Posterior cingulate gyrus (tissue), 11 donors: ENCODE data around the gene AMY2B.
"Not testable (repeated sequence)": the region's sequence is repeated elsewhere in the genome, so short reads cannot be mapped to it uniquely, and the experiment has no call there.

Experiments used
- DNase-seq, 10 donors: peaks; one replicate each; pipeline versions ENCODE4 v3.0.0 to v3.0.0-alpha.2; 2020 to 2021; ENCODE audit warnings: mixed read lengths in 3 of 10
- intact Hi-C: fragments of 100-400 bp; cut with DNase I; formaldehyde crosslinking; loops from one replicate; pipeline ENCODE4 v1.15.1; 2023

Gene AMY2B

GRCh38 chr1:103571289-103571688 is at the start of gene AMY2B:
AMY2B (plus strand) TSS chr1:103571589; CDS start chr1:103571603, 14 bp downstream.
- DNase-seq, intact Hi-C loops: not testable (repeated sequence)

GRCh38 chr1:103523346-103523745 is 48.0 kb upstream of the AMY2B start:
- no peak for DNase-seq
- intact Hi-C loops, result no loop called here

DNA sequence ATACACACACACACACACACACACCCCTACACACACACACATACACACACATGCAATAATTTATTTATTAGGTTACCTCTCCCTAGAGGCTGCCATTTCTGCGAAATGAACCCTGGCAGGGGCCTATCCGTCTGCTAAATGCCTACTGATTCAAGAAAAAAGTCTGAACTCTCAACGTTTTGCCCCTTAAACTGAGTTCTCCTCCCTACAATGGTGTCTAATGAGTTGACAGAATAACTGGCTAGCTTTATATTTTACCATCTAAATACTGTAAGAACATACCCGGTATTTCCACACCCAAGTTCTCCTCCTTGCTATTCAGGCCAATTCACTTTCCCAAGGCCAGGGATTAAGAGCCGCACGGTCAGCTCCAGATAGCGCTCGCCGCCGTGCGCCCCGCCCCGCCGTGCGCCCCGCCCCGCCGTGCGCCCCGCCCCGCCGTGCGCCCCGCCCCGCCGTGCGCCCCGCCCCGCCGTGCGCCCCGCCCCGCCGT is 46.2 kb upstream of the AMY2B start:
- DNase-seq, result peak in 1 of 10 donors; percentile 2
- intact Hi-C loops, result no loop called here

- intact Hi-C loops, result no loop called here
- DNase-seq, result peak; percentile 77 to 98 (median 92)
These were observed 45.5 kb upstream of the AMY2B start, which contains the start of gene RNPC3 for GRCh38 chr1:103525607-103526507. RNPC3 (plus strand) TSS chr1:103525699; CDS start chr1:103526071, 372 bp downstream.

DNA sequence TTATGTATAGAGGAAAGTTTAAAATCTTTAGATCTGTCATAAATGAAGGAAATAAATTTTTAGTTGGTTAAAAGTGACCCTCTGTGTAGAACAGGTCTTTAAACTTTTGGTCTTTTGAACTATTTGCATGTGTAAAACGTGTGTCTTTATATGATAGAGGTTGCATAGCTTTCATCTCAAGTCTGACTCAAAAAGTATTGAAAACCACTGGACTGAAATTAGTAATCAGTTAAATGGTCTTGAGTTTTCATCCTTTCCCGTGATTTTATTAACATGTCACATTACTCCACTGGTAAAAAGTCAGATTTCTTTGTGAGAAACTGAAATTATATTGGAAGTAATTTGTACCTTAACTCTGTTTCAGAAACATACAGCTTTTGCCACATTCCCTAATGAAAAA is 44.1 kb upstream of the AMY2B start:
- intact Hi-C loops, result no loop called here

GRCh38 chr1:103529746-103530145 is 41.6 kb upstream of the AMY2B start:
- DNase-seq, result peak in 1 of 10 donors; percentile 51
- intact Hi-C loops, result no loop called here

More for the DNA sequence above, 44.1 kb upstream of the AMY2B start:
- DNase-seq, result no peak

DNA sequence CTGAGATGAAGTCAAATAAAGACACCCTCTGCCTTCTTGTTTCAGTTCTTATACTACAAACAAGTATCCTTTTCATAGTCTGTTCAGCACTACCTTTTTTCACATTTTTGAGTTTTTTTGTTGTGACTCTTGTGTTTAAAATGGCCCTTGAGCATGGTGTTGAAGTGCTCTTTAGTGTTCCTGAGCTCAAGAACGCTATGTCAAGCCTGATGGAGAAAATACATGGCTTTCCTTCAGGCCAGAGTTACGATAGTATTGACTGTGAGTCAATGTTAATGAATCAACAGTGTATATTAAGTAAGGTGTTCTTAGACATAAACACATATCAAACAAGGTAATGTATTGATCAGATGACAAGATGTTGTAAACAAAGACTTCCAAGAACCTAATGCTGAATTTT is 33.2 kb upstream of the AMY2B start:
- intact Hi-C loops, result no loop called here
- no peak for DNase-seq

DNA sequence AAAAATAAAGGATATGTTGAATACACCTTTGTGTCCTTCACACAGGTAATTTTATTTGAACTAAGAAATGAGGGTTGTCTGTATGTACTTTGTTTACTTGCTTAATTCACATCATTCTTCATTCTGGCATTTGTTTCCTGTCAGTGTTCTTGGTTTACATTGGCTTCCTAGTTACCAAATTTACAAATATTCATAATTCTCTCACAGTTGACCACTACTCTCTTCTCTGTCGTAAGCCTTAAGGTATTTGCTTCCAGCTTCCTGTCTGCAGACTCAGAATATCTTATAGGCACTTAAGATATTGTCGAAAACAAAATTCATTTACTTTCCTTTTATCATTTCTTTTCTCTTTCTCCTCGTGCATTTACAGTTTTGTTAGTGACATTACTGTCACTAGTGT is 30.0 kb upstream of the AMY2B start:
- intact Hi-C loops, result no loop called here

GRCh38 chr1:103546496-103546895 is 24.9 kb upstream of the AMY2B start:
- no peak for DNase-seq
- intact Hi-C loops, result no loop called here

More for the DNA sequence above, 30.0 kb upstream of the AMY2B start:
- DNase-seq, result no peak

- intact Hi-C loops, result no loop called here
- peak in 1 of 10 donors; percentile 66 for DNase-seq
These were observed 23.5 kb upstream of the AMY2B start for GRCh38 chr1:103547840-103548239.

GRCh38 chr1:103560427-103560826 is 11.0 kb upstream of the AMY2B start:
- DNase-seq, result no peak
- intact Hi-C loops, result no loop called here

DNA sequence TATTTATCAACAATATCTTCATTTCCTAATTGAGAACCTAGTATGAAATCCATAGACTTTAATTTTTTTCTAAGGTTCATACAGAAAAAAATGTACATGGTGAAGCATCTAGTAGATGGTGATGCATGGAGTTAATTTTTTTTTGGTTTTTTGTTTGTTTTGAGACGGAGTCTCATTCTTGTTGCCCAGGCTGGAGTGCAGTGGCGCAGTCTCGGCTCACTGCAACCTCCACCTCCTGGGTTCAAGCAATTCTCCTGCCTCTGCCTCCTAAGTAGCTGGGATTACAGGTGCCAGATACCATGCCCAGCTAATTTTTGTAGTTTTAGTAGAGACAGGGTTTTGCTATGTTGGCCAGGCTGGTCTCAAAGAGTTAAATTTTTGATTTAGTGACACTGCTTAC is 10.3 kb upstream of the AMY2B start:
- intact Hi-C loops, result not testable (repeated sequence)

DNA sequence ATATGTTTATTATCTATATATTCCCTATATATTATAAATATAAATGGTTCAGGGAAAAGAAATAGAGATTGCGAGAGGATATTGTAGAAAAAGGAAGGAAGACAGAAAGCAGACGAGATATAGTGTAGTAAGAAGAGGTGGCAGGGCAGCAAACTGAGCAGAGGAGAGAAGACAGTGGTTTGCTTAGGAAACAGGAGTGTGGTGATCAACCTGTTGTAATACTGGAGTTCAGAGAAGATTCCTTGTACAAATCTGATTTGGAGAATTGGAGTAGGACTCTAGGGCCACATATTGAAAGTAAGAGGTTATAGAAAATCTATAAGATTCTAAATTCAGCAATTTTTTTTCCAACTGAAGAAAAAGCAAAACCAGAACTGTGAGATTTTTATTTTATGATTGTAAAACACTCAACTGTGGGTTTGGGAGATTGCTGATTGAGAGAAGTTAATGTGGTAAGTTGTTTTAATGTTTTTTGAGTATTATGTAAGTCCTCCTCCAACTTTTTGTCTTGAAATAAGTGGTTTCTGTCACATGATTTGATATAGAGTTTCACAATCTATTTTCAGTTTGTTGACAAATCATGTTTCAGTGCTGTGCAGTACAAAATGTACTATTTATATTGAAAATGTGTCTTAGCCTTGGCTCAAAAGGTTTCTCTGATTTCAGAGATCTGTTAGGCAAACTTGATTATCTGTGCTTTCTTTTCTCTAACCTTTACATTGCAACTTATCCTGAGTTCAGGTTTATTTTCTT is 9.6 kb upstream of the AMY2B start:
- DNase-seq, result no peak
- intact Hi-C loops, result no loop called here

More for the DNA sequence above, 10.3 kb upstream of the AMY2B start:
- not testable (repeated sequence) for DNase-seq

GRCh38 chr1:103563056-103563455 is 8.3 kb upstream of the AMY2B start:
- intact Hi-C loops, result no loop called here
- no peak for DNase-seq

DNA sequence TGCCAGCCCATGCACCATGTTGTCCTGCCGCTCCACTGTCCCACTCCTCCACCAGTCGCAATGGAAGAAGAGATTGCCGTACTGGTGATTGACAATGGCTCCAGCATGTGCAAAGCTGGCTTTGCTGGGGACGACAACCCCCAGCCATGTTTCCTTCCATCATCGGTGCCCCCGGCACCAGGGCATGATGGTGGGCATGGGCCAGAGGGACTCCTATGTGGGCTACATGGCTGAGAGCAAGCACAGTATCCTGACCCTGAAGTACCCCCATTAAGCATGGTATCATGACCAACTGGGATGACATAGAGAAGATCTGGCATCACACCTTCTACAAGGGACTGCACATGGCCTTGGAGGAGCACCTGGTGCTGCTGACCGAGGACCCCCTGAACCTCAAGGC is 1.9 kb upstream of the AMY2B start:
- DNase-seq, result no peak
- intact Hi-C loops, result no loop called here

GRCh38 chr1:103576065-103576464 is 4.7 kb downstream of the AMY2B start:
- intact Hi-C loops, result no loop called here
- no peak for DNase-seq

DNA sequence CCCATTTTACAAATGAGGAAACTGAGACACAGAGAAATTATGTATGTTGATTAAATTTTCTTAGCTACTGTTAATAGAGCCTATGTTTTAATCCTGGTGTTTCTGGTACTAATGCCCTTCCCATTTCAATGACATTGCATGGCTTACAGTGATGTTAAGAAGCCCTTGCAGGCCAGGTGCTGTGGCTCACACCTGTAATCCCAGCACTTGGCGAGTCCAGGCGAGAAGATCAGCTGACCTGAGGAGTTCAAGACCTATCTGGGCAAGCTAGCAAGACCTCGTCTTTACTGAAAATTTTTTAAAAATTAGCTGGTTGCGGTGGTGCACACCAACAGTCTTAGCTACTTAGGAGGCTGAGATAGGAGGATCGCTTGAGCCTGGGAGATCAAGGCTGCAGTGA is 5.4 kb downstream of the AMY2B start:
- intact Hi-C loops, DNase-seq: not testable (repeated sequence)

- intact Hi-C loops, result no loop called here
- DNase-seq, result no peak
These were observed 11.1 kb downstream of the AMY2B start for GRCh38 chr1:103582464-103582863.

DNA sequence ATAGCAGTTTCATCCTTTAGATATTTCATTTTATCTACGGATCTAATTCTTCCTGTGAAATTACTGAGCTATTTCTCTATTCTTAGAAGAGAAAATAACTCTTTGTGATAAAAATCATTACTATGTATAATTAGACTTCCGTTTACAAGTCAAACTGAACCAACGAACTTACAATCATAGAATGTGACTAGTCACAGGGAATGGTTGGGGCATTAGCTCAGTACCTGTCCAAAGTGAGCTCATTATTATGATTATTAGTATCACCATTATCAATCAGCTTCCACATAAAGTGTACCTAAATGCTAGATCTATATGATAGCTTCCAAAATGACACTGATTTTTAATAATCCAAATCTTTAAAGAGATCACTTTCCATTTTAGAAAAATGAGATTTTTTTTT is 12.5 kb downstream of the AMY2B start:
- intact Hi-C loops, result no loop called here

GRCh38 chr1:103584537-103584936 is 13.1 kb downstream of the AMY2B start:
- intact Hi-C loops, result no loop called here
- DNase-seq, result no peak

More for the DNA sequence above, 12.5 kb downstream of the AMY2B start:
- no peak for DNase-seq

GRCh38 chr1:103602740-103603139 is 31.4 kb downstream of the AMY2B start:
- DNase-seq, intact Hi-C loops: not testable (repeated sequence)
